SK-N-MC (cell line): ENCODE measurements around the gene ERCC3.

Experiments
- EZH2 ChIP-seq: fragments of 200-600 bp; sonication (generic); IDR thresholded peaks from one replicate; pipeline ENCODE4 v1.6.1; 2017; ENCODE audit warnings: antibody characterized with exemption
- FOXP2 ChIP-seq: optimal IDR thresholded peaks from 2 replicates; pipeline ENCODE3; 2011; ENCODE audit warnings: mild to moderate bottlenecking, moderate library complexity; ENCODE audit not compliant: insufficient read depth; ENCODE audit errors: extremely low read length, control extremely low read depth

DNA sequence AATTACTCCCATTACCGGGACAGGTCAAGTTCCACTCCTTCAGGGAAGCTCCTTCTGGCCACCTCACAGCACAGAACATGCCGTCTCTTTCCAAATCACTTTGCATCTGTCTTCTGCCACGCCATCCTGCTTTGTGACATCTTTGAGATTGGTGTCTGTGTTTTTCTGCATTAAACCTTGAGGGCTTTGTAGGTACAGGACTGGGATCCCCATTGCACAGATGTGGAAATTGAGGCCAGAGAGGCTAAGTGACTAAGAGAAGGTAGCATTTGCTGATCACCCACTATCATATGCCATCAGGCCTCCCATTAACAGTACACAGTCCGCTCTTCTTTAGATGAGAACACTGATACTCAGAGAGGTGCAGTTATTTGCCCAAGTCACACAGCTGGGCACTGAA lies 64.4 kb downstream of the ERCC3 start:
- TF ChIP-seq FOXP2 (no peak), EZH2 (no peak)
